HEK293 (cell line): ENCODE data around the gene SLC66A2.

Experiments
- ATF2 ChIP-seq: fragments of 450-650 bp; formaldehyde crosslinking; IDR thresholded peaks from 2 replicates; pipeline ENCODE4 v1.5.1; 2016; ENCODE audit warnings: missing biosample characterization, missing genetic modification characterization, low read depth
- CTCF ChIP-seq: fragments of 450-650 bp; formaldehyde crosslinking; IDR thresholded peaks from 2 replicates; pipeline ENCODE4 v1.5.1; 2016; ENCODE audit warnings: missing biosample characterization, missing genetic modification characterization
- GFI1B ChIP-seq: fragments of 450-650 bp; formaldehyde crosslinking; IDR thresholded peaks from 2 replicates; pipeline ENCODE4 v1.5.1; 2016; ENCODE audit warnings: missing biosample characterization, missing genetic modification characterization
- GLIS2 ChIP-seq: fragments of 450-650 bp; formaldehyde crosslinking; IDR thresholded peaks from 2 replicates; pipeline ENCODE4 v1.5.1; 2016; ENCODE audit warnings: missing biosample characterization, missing genetic modification characterization
- HIC1 ChIP-seq: fragments of 450-650 bp; formaldehyde crosslinking; IDR thresholded peaks from 2 replicates; pipeline ENCODE4 v1.5.1; 2016; ENCODE audit warnings: missing biosample characterization, missing genetic modification characterization
- PATZ1 ChIP-seq: fragments of 450-650 bp; formaldehyde crosslinking; IDR thresholded peaks from 2 replicates; pipeline ENCODE4 v1.5.1; 2016; ENCODE audit warnings: missing biosample characterization, missing genetic modification characterization
- PRDM1 ChIP-seq: fragments of 450-650 bp; formaldehyde crosslinking; IDR thresholded peaks from 2 replicates; pipeline ENCODE4; 2016; ENCODE audit warnings: missing biosample characterization, missing genetic modification characterization
- REST ChIP-seq: fragments of 450-650 bp; formaldehyde crosslinking; IDR thresholded peaks from 2 replicates; pipeline ENCODE4 v1.5.1; 2016; ENCODE audit warnings: missing biosample characterization, missing genetic modification characterization
- SCRT2 ChIP-seq: fragments of 450-650 bp; formaldehyde crosslinking; IDR thresholded peaks from 2 replicates; pipeline ENCODE4 v1.5.1; 2016; ENCODE audit warnings: missing biosample characterization, missing genetic modification characterization
- ZBTB44 ChIP-seq: fragments of 450-650 bp; IDR thresholded peaks from 2 replicates; pipeline ENCODE4 v1.5.1; 2018; ENCODE audit warnings: missing biosample characterization, mild to moderate bottlenecking, missing genetic modification characterization
- ZNF24 ChIP-seq: fragments of 450-650 bp; formaldehyde crosslinking; IDR thresholded peaks from 2 replicates; pipeline ENCODE4 v1.5.1; 2016; ENCODE audit warnings: missing biosample characterization, missing genetic modification characterization
- ZNF423 ChIP-seq: fragments of 450-650 bp; formaldehyde crosslinking; IDR thresholded peaks from 2 replicates; pipeline ENCODE4 v1.5.1; 2016; ENCODE audit warnings: missing biosample characterization, missing genetic modification characterization
- ZNF596 ChIP-seq: fragments of 450-650 bp; IDR thresholded peaks from 2 replicates; pipeline ENCODE4 v1.5.0; 2018; ENCODE audit warnings: missing biosample characterization, mild to moderate bottlenecking, missing genetic modification characterization, moderate library complexity
- ZNF677 ChIP-seq: fragments of 450-650 bp; IDR thresholded peaks from 2 replicates; pipeline ENCODE4 v1.5.0; 2018; ENCODE audit warnings: missing biosample characterization, mild to moderate bottlenecking, missing genetic modification characterization, moderate library complexity

- TF ChIP-seq ZBTB44 (tag by site-specific recombination) (no peak), CTCF (no peak), PRDM1 (tag by site-specific recombination) (no peak), ZNF596 (tag by site-specific recombination) (no peak), PATZ1 (no peak), ATF2 (tag by site-specific recombination) (no peak), SCRT2 (tag by site-specific recombination) (no peak), GLIS2 (no peak), GFI1B (tag by site-specific recombination) (no peak), ZNF423 (no peak), REST (tag by site-specific recombination) (no peak), ZNF677 (tag by site-specific recombination) (no peak), ZNF24 (tag by site-specific recombination) (no peak), HIC1 (tag by site-specific recombination) (no peak)
Measured at GRCh38 chr18:79914614-79915160, 36.8 kb downstream of the SLC66A2 start.
